Cerebellar cortex (tissue), 1 donor: ENCODE data around the gene ACTMAP.

Experiments used
- DNase-seq: peaks from one replicate; pipeline ENCODE4 v3.0.0-alpha.2; 2015; ENCODE audit warnings: low spot score

Gene ACTMAP

DNA sequence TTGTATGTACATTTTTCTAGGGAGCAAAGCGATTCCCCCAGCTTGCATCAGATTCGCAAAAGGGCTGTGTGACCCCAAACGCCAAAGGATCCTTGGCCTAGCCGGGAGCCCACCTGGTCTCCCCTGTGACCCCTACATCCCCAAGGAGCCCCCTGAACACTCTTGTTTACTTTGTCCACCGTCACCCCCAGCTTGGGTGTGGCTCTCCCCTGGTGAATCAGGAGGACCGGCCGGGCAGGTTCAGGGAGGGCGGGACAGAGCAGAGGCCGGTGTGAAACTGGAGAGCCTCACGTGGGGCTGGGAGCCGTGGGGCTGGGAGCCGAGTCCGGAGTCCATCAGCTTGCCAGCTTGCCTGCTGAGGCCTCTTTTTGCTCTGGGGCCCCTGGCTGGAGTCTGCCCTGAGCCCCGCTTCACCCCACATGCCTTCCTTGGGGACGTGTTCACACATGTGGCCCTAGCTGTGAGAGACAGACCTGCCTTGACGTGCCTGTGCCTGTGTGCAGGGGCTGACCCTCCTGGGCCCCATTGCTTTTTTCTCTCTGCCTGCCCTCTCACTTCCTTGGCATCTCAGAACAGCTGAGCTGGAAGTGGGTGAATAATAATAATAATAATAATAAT lies 31.4 kb downstream of the ACTMAP start:
- DNase-seq: peak; percentile 40

DNA sequence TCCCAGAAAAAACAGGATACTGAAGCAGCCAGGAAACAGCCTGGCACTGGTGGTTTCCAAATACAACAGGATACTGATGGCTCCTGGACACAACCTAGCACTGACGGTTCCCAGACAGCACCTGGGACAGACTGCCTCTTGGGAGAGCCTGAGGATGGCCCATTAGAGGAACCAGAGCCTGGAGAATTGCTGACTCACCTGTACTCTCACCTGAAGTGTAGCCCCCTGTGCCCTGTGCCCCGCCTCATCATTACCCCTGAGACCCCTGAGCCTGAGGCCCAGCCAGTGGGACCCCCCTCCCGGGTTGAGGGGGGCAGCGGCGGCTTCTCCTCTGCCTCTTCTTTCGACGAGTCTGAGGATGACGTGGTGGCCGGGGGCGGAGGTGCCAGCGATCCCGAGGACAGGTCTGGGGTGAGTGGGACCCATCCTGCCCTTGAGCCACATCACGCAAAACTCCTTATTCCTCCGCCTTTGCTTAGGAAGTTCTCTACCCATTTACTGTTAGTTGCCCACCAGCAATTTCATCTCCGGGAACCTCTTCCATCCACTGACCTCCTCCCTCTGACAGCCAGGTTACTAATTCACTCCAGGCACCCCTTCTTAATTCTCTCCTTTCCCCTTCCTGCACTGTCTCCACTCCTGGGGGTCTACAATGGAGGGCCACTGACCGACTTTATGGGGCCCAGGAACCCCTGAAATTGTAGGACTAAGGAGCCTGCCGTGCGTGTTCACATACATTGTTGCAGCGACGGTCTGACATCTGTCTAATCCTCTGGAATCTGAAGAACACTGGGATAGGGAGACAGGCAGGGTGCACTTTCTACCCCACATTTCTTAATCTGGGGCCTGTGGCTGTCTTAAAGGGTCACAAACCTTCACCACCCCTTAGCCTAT lies 32.1 kb downstream of the ACTMAP start:
- DNase-seq: no peak

DNA sequence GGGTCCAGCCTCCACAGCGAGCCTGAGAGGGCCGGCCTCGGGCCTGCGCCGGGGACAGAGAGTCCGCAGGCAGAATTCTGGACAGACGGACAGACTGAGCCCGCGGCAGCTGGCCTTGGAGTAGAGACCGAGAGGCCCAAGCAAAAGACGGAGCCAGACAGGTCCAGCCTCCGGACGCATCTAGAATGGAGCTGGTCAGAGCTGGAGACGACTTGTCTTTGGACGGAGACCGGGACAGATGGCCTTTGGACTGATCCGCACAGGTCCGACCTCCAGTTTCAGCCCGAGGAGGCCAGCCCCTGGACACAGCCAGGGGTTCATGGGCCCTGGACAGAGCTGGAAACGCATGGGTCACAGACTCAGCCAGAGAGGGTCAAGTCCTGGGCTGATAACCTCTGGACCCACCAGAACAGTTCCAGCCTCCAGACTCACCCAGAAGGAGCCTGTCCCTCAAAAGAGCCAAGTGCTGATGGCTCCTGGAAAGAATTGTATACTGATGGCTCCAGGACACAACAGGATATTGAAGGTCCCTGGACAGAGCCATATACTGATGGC lies 32.9 kb downstream of the ACTMAP start:
- DNase-seq: no peak

DNA sequence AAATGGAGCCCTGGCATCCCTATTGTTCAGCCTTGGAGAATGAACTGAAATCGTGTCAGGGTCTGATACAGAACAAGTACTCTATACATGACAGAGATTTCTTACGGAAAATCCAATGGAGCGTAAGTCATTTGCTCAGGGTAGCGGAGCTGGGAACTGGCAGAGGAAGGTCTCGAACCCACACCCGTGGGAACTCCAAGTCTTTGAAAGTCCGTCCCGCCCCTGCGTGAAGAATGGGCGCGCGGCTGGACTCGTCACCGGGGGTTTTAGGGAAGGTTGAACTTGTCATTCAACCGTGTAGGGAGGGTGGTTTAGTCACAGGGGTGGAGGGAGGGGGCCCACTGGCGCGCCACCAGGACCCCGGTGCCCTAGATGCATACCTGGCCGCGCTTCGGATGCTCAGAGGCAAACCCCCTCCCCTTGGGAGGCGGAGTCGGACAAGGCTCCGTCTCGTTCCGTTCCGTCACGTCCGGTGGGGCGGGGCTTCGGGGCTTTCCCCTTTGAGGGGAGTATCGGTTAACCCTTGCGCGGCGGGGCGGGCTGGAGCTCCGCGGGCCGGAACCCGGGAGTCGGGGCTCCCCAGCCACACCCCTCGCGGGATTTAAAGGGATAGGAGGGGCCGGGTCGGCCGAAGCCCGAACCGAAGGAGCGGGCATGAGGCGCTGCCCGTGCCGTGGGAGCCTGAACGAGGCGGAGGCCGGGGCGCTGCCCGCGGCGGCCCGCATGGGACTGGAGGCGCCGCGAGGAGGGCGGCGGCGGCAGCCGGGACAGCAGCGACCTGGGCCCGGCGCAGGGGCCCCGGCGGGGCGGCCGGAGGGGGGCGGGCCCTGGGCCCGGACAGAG lies 33.6 kb downstream of the ACTMAP start, which contains the start of the genes COQ8B and ITPKC:
Gene COQ8B (minus strand): TSS at position 405 of the 843 bp plus-strand sequence. CDS start 2,254 bp downstream, outside the sequence.
Gene ITPKC (plus strand): TSS at position 631 of the 843 bp plus-strand sequence. CDS start 24 bp downstream, at position 655.
- peak; percentile 99 for DNase-seq

DNA sequence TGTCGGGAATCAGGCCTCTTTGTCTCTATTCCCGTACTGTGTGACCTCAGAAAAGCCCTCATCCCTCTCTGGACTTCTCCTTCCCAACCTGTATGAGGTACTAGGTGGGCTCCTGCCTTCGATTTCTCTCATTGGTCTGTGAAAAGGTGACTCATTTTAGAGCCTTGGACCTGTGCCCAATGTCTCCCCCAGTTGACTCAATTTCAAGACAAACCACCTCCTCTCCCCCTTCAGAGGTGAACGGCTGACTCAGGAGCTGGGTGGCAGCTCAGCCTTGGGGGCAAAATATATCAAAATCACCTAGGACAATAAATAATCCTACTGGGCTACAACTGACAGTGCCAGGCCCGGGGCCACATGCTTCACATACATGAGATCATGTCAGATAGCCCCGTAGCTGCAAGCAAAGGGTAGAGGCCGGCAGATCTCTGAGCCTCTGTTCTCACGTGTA lies 34.2 kb downstream of the ACTMAP start:
- DNase-seq: no peak

DNA sequence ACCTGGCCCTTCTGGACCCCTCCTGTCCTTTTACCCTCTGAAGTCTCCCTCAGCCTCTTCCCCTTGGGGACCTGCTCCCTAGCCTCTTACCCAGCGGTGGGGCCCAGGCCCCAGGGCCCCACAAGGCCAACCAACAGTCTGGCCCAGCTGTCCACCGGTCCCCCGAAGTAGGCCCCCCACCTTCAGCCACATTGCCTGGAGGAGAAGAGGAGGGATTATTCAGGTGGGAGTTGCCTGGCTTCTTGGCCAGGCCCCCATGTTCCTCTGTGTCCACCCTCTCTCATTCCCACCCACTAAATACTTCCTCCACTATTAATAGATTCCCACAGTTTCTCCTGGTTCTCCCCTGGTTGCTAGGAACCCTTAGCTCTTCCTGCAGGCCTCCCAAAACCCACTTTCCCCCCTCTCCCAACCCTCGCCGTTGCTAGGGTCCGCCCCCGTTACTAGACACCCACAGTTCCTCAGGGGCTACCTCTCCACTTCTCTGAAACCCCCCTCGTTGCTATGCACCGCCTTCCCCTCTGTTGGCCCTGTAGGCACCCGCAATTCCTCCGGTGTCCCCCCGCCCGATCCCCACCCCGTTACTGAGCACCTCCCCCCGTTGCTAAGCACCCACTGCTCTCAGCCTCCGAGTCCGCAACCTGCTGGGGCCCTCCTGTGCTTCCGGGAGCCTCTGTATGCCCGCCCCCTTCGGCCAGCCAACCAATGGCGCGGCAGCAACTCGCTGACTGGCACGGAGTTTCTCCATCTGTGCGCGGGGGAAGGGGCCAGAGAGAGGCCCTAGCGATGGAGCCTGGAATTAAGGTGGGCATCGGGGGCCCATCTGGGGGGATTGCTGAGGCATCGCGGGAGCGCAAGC lies 35.6 kb downstream of the ACTMAP start:
- DNase-seq: peak; percentile 97

DNA sequence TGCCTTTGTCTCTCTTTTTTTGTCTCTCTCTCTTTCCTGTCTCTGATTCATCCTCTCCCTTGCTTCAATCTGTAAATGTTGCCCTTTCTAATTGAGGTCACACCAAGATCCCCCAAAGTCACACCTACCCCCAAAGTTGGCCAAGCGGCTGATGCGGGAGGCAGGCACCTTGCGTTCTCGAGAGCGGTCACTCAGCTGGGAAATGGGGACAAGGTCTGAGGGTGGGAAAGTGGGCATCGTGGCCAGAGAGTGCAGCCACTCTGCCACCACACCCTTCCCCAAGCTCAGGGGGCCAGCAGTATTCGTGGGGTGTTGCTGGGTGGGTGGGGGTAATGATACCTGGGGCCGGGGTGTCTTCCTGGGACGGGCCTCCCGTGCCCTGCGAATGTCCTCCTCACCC lies 36.3 kb downstream of the ACTMAP start:
- DNase-seq: no peak

DNA sequence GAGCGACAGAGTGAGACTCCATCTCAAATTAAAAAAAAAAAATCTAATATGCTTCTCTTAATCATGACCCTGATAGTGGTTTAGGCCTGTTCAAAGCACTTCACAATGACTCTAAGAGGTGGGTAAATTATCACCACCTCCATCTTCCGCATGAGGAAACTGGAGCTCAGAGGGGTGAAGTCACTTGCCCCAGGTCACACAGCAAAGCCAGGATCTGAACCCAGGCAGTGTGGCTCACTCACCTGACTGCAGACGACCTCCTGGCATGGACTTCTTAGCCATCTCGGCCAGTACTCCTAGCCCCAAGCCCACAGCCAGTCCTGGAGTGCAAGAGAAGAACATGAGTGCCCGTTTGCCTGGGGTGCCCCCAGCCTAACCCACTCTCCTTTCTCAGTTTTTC lies 40.5 kb downstream of the ACTMAP start:
- no peak for DNase-seq

DNA sequence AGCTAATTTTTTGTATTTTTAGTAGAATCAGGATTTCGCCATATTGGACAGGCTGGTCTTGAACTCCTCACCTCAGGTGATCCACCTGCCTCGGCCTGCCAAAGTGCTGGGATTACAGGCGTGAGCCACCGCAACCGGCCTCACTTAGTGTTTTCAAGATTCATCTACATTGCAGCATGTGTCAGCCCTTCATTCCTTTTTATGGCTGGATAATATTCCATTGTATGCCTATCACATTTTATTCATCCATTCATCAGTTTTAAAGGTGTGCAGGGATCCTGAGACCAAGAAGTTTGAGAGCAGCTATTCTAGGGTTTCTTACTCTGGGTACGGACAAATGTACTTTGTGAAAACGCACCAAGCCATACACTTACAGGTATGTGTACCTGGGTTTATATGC lies 42.7 kb downstream of the ACTMAP start:
- DNase-seq: no peak

DNA sequence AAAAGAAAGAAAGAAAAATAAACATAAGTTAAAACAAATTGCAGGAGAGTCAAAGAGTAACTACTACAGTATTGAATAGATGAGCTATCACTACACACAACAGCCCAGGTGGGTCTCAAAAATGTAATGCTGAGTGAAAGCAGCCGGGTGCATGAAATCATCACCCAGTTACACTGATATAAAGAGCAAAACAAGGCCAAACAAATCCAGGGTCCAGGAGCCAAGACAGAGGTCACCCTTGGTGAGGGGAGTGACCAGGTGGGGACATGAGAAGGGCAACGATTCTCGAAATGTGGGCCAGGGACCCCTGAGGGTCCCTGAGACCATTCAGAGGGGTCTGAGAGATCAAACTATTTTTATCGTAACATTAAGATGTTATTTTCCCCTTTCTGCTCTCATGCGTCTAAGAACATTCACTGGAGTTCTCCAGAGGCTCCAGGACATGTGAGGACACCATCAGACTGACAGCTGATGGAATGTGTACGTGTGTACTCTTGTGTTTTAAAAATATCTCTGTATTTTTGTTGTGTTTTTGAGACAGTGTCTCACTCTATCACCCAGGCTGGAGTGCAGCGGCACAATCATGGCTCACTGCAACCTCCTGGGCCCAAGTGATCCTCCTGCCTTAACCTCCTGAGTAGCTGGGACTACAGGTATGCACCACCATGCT lies 44.2 kb downstream of the ACTMAP start:
- no peak for DNase-seq

DNA sequence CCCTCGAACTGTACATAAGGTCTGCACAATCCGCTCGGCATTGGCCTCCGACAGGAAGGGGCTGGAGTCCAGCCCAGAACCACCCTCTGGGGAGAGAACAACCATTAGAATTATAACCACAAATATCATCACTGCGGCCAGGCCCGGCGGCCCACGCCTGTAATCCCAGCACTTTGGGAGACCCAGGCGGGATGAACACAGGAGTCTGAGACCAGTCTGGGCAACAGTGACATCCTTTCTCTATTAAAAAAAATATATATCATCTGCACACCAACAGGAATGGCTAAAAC lies 45.0 kb downstream of the ACTMAP start:
- no peak for DNase-seq

DNA sequence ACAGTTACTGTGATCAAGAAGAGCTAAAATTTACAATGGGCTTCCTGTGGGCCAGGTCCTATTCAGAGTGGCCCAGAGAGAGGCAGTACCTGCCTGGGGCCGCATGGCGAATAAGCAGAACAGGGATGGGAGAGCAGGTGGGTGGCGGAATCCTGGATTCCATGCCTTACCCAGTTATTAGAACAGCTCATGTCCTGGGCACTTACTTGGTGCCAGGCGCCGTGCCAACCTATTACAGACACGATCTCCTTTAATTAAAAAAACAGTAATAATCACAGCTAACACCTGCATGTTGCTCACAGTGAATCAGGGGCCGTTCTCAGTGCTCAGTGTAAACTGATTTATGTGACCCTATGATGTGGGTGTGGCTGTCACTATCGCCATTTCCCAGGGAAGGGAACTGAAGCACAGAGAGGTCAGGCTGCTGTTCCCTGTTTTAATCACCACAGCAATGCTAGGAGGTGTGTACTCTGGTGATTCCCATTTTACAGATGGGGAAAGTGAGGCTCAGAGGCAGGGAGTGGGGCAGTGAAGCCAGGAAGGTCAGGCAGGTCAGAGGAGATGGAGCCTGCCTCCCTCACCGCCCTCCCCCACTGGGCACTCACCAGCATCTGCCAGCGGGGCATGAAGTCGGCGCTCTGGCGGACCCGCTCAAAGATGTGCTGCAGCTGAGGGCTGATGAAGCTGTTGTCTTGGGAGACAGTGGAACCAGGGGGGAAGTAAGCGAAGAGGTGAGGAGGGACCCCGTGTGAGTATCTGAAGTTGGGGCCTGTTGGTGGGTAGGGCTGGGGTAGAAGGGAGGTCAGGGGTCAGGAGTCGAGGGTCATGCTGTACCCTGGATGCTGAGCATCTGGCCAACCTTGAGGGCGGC lies 45.6 kb downstream of the ACTMAP start:
- DNase-seq: no peak

DNA sequence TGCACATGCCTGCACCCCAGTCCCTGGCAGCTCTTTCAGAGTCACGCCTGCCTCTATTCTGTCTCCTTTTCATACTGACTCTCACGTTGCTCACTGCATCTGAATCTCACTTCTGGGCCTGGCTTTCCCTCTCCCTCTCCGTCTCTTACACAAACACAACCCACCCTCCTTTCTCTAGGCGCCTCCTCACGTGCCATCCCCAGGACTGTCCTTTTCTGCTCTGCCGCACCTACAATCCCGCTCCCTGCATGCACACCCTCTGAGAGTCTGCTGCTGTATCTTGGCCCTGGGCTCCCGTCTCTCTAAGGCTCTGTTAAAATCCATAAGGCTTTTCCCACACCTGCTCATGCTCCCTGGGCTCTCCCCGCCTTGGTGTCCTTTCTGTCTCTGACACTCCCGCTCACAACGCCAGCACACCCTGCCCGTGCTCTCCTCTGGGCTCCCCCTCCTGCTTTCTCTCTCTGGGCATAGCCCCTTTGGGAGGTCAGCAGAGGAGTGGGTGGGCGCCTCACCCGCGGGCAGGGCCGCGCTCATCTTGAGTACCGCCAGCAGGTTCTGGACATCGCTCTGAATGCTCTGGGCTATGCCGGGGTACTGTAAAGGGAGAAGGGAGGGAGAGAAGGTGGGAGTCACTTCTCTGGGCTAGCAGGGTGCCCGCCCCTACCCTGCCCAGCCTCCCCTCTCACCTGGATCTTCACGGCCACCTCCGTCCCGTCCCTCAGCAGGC lies 47.1 kb downstream of the ACTMAP start:
- peak; percentile 51 for DNase-seq

DNA sequence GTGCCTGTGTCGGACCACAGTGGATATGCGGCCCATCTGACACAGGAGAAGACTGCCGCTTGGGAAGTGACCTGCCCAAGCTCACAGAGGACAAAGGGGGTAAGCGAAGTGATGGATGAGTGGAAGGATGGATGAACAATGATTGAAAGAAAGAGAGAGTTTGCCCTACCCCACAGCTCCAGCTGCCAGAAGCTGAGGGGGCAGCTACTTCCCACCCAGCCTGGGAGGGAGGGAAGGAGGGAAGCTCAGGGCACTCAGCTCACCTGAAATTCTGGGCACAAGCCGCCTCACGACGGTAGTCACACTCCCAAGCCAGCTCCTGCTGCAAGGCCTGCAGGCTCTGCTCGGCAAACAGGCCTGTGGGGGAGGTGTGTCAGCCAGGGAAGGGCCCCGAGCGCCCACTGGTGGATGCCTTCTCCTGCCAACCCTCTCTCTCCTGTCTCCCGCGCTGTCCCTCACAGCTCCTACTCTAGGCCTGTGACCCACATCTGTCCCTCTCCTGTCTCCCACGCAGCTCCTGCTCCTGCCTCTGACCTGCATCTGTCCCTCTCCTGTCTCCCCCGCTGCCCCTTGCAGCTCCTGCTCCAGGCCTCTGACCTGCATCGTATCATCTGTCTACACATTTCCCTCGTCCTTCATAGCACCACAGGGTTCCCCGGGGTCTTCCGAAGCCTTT lies 47.8 kb downstream of the ACTMAP start:
- peak; percentile 85 for DNase-seq

DNA sequence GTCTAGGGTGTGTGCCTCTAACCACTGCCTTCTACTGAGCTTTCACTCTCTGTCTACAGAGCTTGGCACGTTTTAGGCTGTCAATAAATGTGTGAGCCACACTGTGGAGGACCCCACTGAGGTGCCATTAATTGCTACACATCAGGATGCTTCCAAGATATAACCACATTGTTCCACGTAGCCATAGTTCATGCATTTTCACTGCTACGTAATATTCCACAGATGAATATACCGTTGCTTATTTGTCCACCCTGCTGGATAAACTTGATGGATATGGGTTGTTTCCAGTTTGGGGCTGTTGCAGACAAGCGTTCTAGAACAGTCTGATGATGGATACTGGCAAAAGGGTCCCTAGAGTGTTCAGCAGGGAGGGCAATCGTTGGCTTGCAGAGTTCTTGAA lies 48.5 kb downstream of the ACTMAP start:
- DNase-seq: no peak

DNA sequence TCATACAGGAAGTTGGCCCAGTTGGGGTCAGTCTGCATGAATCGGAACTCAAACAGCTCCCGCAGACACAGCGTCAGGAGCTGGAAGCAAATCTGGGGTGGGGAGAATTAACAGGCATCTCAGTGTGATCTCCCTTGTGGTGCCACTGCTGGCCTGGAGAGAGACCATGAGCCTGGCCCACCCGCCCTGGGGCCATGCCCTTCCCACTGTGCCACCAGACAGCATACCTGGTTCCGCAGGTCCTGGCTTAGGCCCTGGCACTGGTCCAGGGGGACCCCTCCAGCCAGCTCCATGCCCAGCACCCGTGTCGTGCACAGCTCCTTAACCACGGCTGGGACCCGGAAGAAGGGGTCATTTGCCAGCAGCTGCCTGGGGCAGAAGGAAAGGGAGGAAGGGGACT lies 50.2 kb downstream of the ACTMAP start:
- no peak for DNase-seq

DNA sequence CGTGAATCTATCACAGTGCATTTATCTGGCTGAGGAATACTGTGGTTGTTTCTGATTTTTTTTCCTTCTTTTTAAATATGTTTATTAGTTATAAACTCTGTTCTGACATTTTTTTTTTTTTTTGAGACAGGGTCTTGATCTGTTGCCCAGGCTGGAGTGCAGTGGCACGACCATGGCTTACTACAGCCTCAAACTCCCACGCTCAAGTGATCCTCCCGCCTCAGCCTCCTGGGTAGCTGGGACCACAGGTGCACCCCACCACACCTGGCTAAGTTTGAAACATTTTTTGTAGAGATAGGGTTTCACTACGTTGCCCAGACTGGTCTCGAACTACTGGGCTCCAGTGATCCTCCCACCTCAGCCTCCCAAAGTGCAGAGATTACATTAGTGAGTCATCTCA lies 53.3 kb downstream of the ACTMAP start:
- DNase-seq: no peak

DNA sequence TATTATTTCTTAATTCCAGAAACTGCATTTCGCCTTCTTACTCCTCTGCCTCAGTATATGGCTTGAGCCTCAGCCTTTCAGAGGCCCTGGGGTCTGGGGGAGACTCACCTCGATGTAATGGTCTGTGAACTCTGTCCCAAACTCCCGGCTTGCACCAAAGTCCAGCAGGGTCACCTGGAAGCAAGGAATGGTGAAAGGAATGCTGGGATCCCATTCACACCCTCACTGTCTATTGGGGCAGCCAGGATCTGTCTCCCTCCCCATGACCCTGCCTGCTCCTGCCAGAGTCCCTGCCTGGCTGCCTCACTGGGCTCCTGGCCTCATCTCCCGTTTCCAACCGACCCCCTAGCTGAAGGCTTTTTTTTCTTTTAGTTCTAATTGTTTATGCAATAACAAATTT lies 54.4 kb downstream of the ACTMAP start:
- no peak for DNase-seq
